ENCODE data around the gene CDKN2A. TPM values are rescaled to one million over a fixed set of nuclear protein-coding genes. Genes with fewer than 3 reads are reported as not detected.

The CDKN2A gene
- total RNA-seq, 1 donor from 2014 or later = 21.2 TPM

DNA sequence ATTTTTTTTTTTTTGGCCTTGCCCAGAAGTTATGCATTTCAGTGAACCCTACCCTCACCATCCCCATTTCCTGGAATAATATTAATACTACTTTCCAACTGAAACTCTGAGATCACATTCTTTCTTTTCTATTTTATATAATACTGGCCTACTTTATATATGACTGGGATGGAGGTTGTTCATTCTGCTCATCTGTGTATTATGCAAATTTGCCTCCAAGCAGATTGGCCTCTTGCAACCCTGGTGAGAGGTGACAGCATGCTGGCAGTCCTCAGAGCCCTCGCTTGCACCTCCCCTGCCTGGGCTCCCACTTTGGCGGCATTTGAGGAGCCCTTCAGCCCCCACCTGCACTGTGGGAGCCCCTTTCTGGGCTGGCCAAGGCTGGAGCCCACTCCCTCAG lies 35.4 kb downstream of the CDKN2A start:
- H3K36me3 Mint-ChIP-seq (ENCODE audit: low read depth) = peaks cover 11% of the 10 kb centered on the region
- H3K4me1 Mint-ChIP-seq (ENCODE audit: low read depth) = no peaks in the 10 kb centered on the region
- no peak for DNase-seq (ENCODE audit: low spot score)
- TF ChIP-seq, protein P1, sequence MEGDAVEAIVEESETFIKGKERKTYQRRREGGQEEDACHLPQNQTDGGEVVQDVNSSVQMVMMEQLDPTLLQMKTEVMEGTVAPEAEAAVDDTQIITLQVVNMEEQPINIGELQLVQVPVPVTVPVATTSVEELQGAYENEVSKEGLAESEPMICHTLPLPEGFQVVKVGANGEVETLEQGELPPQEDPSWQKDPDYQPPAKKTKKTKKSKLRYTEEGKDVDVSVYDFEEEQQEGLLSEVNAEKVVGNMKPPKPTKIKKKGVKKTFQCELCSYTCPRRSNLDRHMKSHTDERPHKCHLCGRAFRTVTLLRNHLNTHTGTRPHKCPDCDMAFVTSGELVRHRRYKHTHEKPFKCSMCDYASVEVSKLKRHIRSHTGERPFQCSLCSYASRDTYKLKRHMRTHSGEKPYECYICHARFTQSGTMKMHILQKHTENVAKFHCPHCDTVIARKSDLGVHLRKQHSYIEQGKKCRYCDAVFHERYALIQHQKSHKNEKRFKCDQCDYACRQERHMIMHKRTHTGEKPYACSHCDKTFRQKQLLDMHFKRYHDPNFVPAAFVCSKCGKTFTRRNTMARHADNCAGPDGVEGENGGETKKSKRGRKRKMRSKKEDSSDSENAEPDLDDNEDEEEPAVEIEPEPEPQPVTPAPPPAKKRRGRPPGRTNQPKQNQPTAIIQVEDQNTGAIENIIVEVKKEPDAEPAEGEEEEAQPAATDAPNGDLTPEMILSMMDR (IDR thresholded peaks at IDR 0.05) = no peak
- no peak overlapping the region for H3K27ac Mint-ChIP-seq (ENCODE audit: unreplicated experiment)
- peaks cover 46% of the 10 kb centered on the region for H3K27me3 Mint-ChIP-seq (ENCODE audit: low read depth)
- H3K9me3 Mint-ChIP-seq (ENCODE audit: low read depth) = peaks cover 15% of the 10 kb centered on the region
- H3K4me3 Mint-ChIP-seq (ENCODE audit: unreplicated experiment) = no peak overlapping the region

- TF ChIP-seq, protein P1 (IDR thresholded peaks at IDR 0.05) = no peak
- H3K4me1 Mint-ChIP-seq (ENCODE audit: low read depth) = no peaks in the 10 kb centered on the region
- H3K27ac Mint-ChIP-seq (ENCODE audit: unreplicated experiment) = no peak overlapping the region
- peaks cover 4% of the 10 kb centered on the region for H3K27me3 Mint-ChIP-seq (ENCODE audit: low read depth)
- H3K36me3 Mint-ChIP-seq (ENCODE audit: low read depth) = peaks cover 4% of the 10 kb centered on the region
- no peak overlapping the region for H3K4me3 Mint-ChIP-seq (ENCODE audit: unreplicated experiment)
- DNase-seq (ENCODE audit: low spot score) = no peak
- H3K9me3 Mint-ChIP-seq (ENCODE audit: low read depth) = peaks cover 18% of the 10 kb centered on the region
These were observed 48.6 kb downstream of the CDKN2A start for GRCh38 chr9:21945606-21946005.

DNA sequence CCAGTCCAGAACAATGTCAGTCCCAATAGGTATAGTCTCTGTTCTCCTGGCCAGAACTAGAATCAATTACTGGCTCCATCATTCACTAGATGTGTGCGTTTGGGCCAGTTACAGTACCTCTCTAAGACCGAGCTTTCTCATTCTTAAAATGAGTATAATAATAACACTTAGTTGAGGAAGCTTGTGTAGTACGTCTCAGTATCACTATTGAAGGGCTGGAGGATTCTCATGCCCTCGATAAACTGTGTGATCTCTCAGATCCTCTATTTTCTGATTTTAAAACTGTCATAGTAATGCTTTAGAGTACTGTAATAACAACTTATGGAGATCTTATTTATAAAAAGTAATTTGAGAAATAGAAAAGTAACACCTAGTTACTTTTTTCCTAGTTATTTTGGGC lies 50.7 kb downstream of the CDKN2A start:
- peaks cover 4% of the 10 kb centered on the region for H3K27me3 Mint-ChIP-seq (ENCODE audit: low read depth)
- DNase-seq (ENCODE audit: low spot score) = no peak
- H3K9me3 Mint-ChIP-seq (ENCODE audit: low read depth) = peaks cover 15% of the 10 kb centered on the region
- no peaks in the 10 kb centered on the region for H3K4me1 Mint-ChIP-seq (ENCODE audit: low read depth)
- no peak overlapping the region for H3K27ac Mint-ChIP-seq (ENCODE audit: unreplicated experiment)
- H3K36me3 Mint-ChIP-seq (ENCODE audit: low read depth) = peaks cover 4% of the 10 kb centered on the region
- TF ChIP-seq, protein P1 (IDR thresholded peaks at IDR 0.05) = no peak
- H3K4me3 Mint-ChIP-seq (ENCODE audit: unreplicated experiment) = no peak overlapping the region

GRCh38 chr9:21941337-21941995 lies 52.7 kb downstream of the CDKN2A start:
- no peak for DNase-seq (ENCODE audit: low spot score)
- Mint-ChIP-seq H3K4me3 (ENCODE audit: unreplicated experiment) (no peak overlapping the region), H3K9me3 (ENCODE audit: low read depth) (no peaks in the 10 kb centered on the region), H3K27ac (ENCODE audit: unreplicated experiment) (no peak overlapping the region), H3K27me3 (ENCODE audit: low read depth) (no peaks in the 10 kb centered on the region), H3K36me3 (ENCODE audit: low read depth) (no peaks in the 10 kb centered on the region), H3K4me1 (ENCODE audit: low read depth) (peaks cover 5% of the 10 kb centered on the region)
- TF ChIP-seq, protein P1 (IDR thresholded peaks at IDR 0.05) = no peak

DNA sequence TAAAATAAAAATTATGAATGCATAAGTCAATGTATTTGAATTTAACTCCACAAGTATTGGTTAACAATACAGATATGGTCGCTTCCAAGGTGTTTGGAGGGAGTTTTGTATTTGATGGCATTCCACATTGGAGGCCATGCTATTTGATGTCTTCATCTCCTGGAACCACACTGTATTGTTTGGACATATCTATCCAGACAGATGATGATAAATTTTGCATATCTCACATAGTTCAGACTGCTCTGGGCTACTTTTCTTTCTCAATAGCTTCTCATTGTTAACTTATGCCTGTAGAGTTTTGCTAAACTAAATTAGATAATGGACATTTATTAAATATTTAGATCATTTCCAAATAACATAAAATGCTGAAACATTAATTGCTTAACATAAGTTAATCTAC lies 58.0 kb downstream of the CDKN2A start:
- Mint-ChIP-seq H3K9me3 (ENCODE audit: low read depth) (no peaks in the 10 kb centered on the region), H3K27ac (ENCODE audit: unreplicated experiment) (no peak overlapping the region), H3K27me3 (ENCODE audit: low read depth) (no peaks in the 10 kb centered on the region), H3K4me1 (ENCODE audit: low read depth) (peaks cover 13% of the 10 kb centered on the region), H3K36me3 (ENCODE audit: low read depth) (peaks cover 5% of the 10 kb centered on the region), H3K4me3 (ENCODE audit: unreplicated experiment) (no peak overlapping the region)
- TF ChIP-seq, protein P1 (IDR thresholded peaks at IDR 0.05) = no peak
- no peak for DNase-seq (ENCODE audit: low spot score)
